Nephron progenitor cell (in vitro differentiated cells): ENCODE data around the gene SLC35F6.

ENCODE experiments used
- DNase-seq: peaks from one replicate; pipeline ENCODE4 v3.0.0; 2021
- H3K27ac Mint-ChIP-seq: 2 replicates; pipeline ENCODE4 v1.8.0; 2021; ENCODE audit warnings: mild to moderate bottlenecking, moderate library complexity, mixed read lengths
- H3K27me3 Mint-ChIP-seq: 2 replicates; pipeline ENCODE4 v1.8.0; 2021; ENCODE audit warnings: mild to moderate bottlenecking, low read depth, mixed read lengths; ENCODE audit not compliant: poor library complexity
- H3K36me3 Mint-ChIP-seq: 2 replicates; pipeline ENCODE4 v1.8.0; 2021; ENCODE audit warnings: low read depth, mixed read lengths
- H3K4me1 Mint-ChIP-seq: 2 replicates; pipeline ENCODE4 v1.8.0; 2021; ENCODE audit warnings: mixed read lengths
- H3K4me3 Mint-ChIP-seq: 2 replicates; pipeline ENCODE4 v1.8.0; 2021; ENCODE audit warnings: mild to moderate bottlenecking, moderate library complexity, mixed read lengths
- H3K9me3 Mint-ChIP-seq: 2 replicates; pipeline ENCODE4 v1.8.0; 2021; ENCODE audit warnings: mild to moderate bottlenecking, moderate library complexity, mixed read lengths
- CTCF ChIP-seq: fragments of 200-600 bp; sonication (generic); IDR thresholded peaks from 2 replicates; pipeline ENCODE4 v1.5.0; 2021; ENCODE audit warnings: antibody characterized with exemption

Gene SLC35F6

GRCh38 chr2:26718949-26719686 lies 45.0 kb upstream of the SLC35F6 start:
- Mint-ChIP-seq H3K36me3 (no peaks in the 10 kb centered on the region), H3K27ac (peak overlapping the region; percentile 40), H3K9me3 (no peaks in the 10 kb centered on the region)

GRCh38 chr2:26720322-26721114 lies 43.6 kb upstream of the SLC35F6 start:
- Mint-ChIP-seq H3K9me3 (no peaks in the 10 kb centered on the region), H3K4me3 (no peak overlapping the region), H3K27me3 (peaks cover 7% of the 10 kb centered on the region), H3K36me3 (no peaks in the 10 kb centered on the region), H3K27ac (no peak overlapping the region), H3K4me1 (peaks cover 17% of the 10 kb centered on the region)
- DNase-seq: no peak
- no peak for TF ChIP-seq CTCF

More at GRCh38 chr2:26718949-26719686, 45.0 kb upstream of the SLC35F6 start:
- Mint-ChIP-seq H3K27me3 (peaks cover 5% of the 10 kb centered on the region), H3K4me1 (peaks cover 8% of the 10 kb centered on the region), H3K4me3 (no peak overlapping the region)
- no peak for TF ChIP-seq CTCF
- DNase-seq: no peak

- H3K27me3 Mint-ChIP-seq: peaks cover 7% of the 10 kb centered on the region
- TF ChIP-seq CTCF: no peak
- H3K36me3 Mint-ChIP-seq: no peaks in the 10 kb centered on the region
- H3K4me3 Mint-ChIP-seq: no peak overlapping the region
- no peaks in the 10 kb centered on the region for H3K9me3 Mint-ChIP-seq
- no peak overlapping the region for H3K27ac Mint-ChIP-seq
- DNase-seq: no peak
- H3K4me1 Mint-ChIP-seq: peaks cover 17% of the 10 kb centered on the region
These were observed 42.7 kb upstream of the SLC35F6 start for GRCh38 chr2:26721115-26722032.

- TF ChIP-seq CTCF: no peak
- no peaks in the 10 kb centered on the region for H3K36me3 Mint-ChIP-seq
- peak overlapping the region; percentile 32 for H3K27ac Mint-ChIP-seq
- no peak for DNase-seq
- peaks cover 17% of the 10 kb centered on the region for H3K4me1 Mint-ChIP-seq
- H3K4me3 Mint-ChIP-seq: no peak overlapping the region
- no peaks in the 10 kb centered on the region for H3K9me3 Mint-ChIP-seq
- H3K27me3 Mint-ChIP-seq: peaks cover 7% of the 10 kb centered on the region
These were observed 41.8 kb upstream of the SLC35F6 start for GRCh38 chr2:26722328-26722727.

GRCh38 chr2:26722911-26723310 lies 41.2 kb upstream of the SLC35F6 start:
- DNase-seq: no peak
- H3K9me3 Mint-ChIP-seq: no peaks in the 10 kb centered on the region
- TF ChIP-seq CTCF: no peak
- no peak overlapping the region for H3K4me3 Mint-ChIP-seq
- H3K27ac Mint-ChIP-seq: peak overlapping the region; percentile 32
- H3K27me3 Mint-ChIP-seq: peaks cover 7% of the 10 kb centered on the region
- peaks cover 17% of the 10 kb centered on the region for H3K4me1 Mint-ChIP-seq
- no peaks in the 10 kb centered on the region for H3K36me3 Mint-ChIP-seq
